Measurements from ENCODE around the gene RERE.

DNA sequence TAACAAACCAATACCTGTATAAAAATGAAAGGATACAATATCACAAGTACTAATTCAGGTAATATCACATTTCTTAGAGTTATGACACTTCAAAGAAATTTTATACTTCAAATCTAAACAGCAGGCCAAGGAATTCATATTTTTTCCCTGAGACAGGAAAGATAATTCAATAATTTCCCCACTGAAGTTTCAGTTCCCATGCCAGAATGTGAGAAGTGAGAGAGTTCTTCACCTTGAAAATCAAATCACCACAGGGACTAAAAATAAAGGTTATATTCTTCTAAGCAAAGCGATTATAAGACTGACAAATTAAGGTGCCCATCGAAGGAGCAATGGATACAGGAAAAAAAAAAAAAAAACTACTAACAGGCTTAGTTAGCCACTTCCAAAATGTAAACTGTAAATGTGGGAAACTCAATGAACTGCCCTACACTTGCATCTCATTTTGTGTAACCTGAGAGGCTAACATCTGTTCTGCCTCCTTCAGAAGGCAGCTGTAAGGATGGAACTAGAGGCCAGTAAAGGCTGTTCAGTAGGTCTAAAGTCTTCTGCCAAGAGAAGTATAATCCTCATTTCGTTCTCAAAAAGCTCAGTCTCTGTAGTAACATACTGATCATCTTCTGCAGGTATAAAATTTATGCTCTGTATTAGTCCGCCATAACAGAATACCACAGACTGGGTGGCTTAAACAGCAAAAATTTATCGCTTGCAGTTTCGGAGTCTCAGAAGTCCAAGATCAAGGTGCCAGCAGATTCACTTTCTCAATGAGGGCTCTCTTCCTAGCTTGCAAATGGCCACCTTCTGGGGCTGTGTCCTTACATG is 127.8 kb downstream of the RERE start:
- TF ChIP-seq RAD21 (IDR thresholded peaks at IDR 0.05; ENCODE audit: low read depth) = no peak
- no peak for TF ChIP-seq EGR1 (IDR thresholded peaks at IDR 0.05)
- no peak for TF ChIP-seq YY1 (IDR thresholded peaks at IDR 0.05; ENCODE audit: low read depth)
- no peak for TF ChIP-seq NFIC (IDR thresholded peaks at IDR 0.05)
- TF ChIP-seq EP300 (IDR thresholded peaks at IDR 0.05; ENCODE audit: borderline replicate concordance) = no peak
- no peak for TF ChIP-seq CEBPB (IDR thresholded peaks at IDR 0.05)

All from Ishikawa (cell line).